Type B pancreatic cell (in vitro differentiated cells): ENCODE data around the gene BSCL2. TPM values are rescaled to one million over a fixed set of nuclear protein-coding genes. Genes with fewer than 3 reads are reported as not detected.

ENCODE experiments used
- DNase-seq: peaks from one replicate; pipeline ENCODE4 v3.0.0; 2021; ENCODE audit warnings: mixed read lengths; ENCODE audit not compliant: unreplicated experiment; ENCODE audit errors: extremely low spot score
- H3K27ac Mint-ChIP-seq: 2 replicates; pipeline ENCODE4 v1.8.0; 2021; ENCODE audit warnings: mild to moderate bottlenecking, mixed read lengths
- H3K27me3 Mint-ChIP-seq: 2 replicates; pipeline ENCODE4 v1.8.0; 2021; ENCODE audit warnings: mixed read lengths
- H3K36me3 Mint-ChIP-seq: 2 replicates; pipeline ENCODE4 v1.8.0; 2021; ENCODE audit warnings: mixed read lengths
- H3K4me1 Mint-ChIP-seq: one replicate; pipeline ENCODE4 v1.8.0; 2021; ENCODE audit warnings: mixed read lengths; ENCODE audit not compliant: unreplicated experiment
- H3K4me3 Mint-ChIP-seq: 2 replicates; pipeline ENCODE4 v1.8.0; 2021; ENCODE audit warnings: mild to moderate bottlenecking, mixed read lengths
- H3K9me3 Mint-ChIP-seq: 2 replicates; pipeline ENCODE4 v1.8.0; 2021; ENCODE audit warnings: mixed read lengths
- total RNA-seq: library from RNA; stranded (reverse); gene quantifications from 2 replicates; pipeline ENCODE4 v1.2.1, GENCODE V29; 2021; ENCODE audit warnings: low replicate concordance
- TF ChIP-seq, protein P1 (sequence below): fragments of 200-600 bp; sonication (generic); conservative IDR thresholded peaks from 2 replicates; pipeline ENCODE4 v1.5.0; 2021; ENCODE audit warnings: antibody characterized with exemption, mild to moderate bottlenecking

BSCL2 gene
- total RNA-seq, 1 donor from 2014 or later = 94.6 TPM

DNA sequence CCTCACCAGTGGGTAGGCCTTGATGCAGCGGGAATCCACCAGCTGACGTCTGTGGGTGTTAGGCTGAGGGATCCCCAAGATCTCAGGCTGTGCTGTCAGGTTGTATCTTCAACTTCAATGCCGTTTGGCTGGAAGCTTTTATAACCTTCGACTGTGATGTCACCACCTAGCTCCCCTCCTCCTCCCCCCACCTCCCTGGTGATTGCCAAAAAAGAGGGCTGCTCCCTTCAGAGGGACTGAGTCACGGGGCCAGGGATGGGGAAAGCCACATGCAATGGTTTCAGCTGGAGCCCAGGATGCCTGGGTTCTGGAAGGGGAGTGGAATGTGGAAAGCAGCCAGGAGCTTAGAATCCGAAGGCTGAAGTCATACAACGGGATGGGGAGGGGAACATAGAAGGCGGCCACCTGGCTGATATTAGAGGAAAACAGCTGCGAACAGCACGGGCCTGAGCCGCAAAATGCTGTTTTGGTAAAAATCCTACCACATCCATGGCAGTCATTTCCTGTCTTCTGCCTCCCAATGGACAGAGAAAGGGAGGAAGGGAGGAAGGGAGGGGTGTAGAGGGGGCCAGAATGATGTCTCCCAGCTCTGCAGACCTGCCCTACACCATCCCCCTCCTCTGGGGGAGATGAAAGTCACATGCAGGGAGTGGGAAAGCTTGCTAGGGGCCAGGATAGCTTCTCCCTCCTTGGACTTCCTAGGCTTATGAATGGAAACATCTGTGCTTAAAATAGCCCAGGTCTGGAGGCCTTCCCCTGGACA, 17.6 kb downstream of the BSCL2 start, which contains the start of gene LRRN4CL:
Gene LRRN4CL, minus strand, starts transcription at position 110 of the 763 bp plus-strand sequence. CDS start 1,022 bp downstream, outside the sequence.
- Mint-ChIP-seq H3K27ac (peak within 1 kb of the TSS; percentile 29), H3K4me3 (peak within 1 kb of the TSS; percentile 58), H3K36me3 (peaks cover 15% of the 10 kb centered on the region), H3K9me3 (no peaks in the 10 kb centered on the region), H3K27me3 (no peaks in the 10 kb centered on the region), H3K4me1 (peaks cover 10% of the 10 kb centered on the region)
- TF ChIP-seq, protein P1, sequence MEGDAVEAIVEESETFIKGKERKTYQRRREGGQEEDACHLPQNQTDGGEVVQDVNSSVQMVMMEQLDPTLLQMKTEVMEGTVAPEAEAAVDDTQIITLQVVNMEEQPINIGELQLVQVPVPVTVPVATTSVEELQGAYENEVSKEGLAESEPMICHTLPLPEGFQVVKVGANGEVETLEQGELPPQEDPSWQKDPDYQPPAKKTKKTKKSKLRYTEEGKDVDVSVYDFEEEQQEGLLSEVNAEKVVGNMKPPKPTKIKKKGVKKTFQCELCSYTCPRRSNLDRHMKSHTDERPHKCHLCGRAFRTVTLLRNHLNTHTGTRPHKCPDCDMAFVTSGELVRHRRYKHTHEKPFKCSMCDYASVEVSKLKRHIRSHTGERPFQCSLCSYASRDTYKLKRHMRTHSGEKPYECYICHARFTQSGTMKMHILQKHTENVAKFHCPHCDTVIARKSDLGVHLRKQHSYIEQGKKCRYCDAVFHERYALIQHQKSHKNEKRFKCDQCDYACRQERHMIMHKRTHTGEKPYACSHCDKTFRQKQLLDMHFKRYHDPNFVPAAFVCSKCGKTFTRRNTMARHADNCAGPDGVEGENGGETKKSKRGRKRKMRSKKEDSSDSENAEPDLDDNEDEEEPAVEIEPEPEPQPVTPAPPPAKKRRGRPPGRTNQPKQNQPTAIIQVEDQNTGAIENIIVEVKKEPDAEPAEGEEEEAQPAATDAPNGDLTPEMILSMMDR = no peak
- no peak for DNase-seq

DNA sequence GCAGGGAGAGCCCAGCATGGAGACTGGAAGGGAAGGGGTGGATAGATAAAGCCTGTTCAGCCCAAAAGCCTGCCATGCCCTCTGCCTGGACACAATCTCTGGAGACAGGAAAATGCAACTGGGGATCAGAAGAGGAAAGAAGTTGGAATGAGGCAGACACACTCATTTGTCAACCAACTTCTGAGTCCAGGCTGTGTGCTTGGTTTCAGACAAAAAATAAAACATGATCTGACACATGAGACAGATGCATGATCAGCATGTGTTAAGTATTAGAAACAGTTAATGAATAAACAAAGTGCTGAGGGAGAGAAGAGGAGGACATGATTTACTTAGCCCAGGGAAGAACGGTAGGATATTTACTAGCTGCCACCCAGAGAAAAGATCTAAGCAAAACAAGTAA, 18.7 kb downstream of the BSCL2 start:
- H3K27ac Mint-ChIP-seq = no peak overlapping the region

DNA sequence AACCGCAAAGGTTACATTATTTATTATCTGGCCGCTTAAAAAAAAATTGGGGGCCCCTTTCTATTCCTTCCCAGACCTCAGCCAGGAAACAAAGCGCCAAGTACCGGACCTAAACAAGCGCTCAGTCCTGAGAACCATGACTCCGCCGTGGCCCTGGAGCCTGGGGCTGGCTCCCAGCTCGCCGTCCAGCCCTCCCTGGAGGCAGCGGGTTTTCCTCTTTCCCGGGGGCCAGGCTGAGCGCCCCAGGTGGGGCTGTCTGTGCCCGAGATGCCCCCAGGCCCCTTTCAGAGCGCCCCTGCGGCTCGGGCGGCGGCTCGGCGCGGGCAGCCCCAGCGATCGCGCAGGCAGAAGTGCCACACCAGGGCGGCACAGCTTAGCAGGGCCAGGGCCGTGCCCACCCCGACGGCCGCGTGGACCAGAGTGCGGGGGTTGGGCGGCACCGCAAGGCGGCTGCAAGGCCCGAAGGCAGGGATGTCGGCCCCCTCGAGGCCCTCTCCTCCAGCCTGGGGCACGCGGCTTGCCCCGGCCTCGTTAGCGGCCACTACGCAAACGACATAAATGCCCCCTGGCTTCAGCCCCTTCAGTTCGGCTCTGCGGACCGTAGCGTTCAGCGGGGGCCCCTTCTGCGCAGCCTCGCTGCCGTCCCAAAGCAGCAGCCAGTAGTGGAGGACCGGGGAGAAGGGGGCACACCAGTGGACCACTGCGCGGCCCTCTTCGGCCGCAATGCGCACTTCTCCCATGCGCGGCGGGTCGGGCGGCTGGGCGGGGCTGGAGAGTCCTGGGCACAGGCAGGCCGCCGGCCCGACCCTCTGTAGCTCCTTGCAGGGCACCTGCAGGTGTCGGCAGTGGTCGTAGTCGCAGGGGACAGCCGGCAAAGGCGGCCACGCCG, 19.5 kb downstream of the BSCL2 start:
- TF ChIP-seq, protein P1 = no peak
- DNase-seq = no peak
- Mint-ChIP-seq H3K27me3 (no peaks in the 10 kb centered on the region), H3K9me3 (no peaks in the 10 kb centered on the region), H3K27ac (no peak overlapping the region), H3K36me3 (peaks cover 10% of the 10 kb centered on the region), H3K4me1 (peaks cover 9% of the 10 kb centered on the region), H3K4me3 (no peak overlapping the region)

More for the DNA sequence above, 18.7 kb downstream of the BSCL2 start:
- H3K36me3 Mint-ChIP-seq = peaks cover 13% of the 10 kb centered on the region
- no peak overlapping the region for H3K4me3 Mint-ChIP-seq
- TF ChIP-seq, protein P1 = no peak
- H3K9me3 Mint-ChIP-seq = no peaks in the 10 kb centered on the region
- H3K27me3 Mint-ChIP-seq = no peaks in the 10 kb centered on the region
- H3K4me1 Mint-ChIP-seq = peaks cover 9% of the 10 kb centered on the region
- no peak for DNase-seq

DNA sequence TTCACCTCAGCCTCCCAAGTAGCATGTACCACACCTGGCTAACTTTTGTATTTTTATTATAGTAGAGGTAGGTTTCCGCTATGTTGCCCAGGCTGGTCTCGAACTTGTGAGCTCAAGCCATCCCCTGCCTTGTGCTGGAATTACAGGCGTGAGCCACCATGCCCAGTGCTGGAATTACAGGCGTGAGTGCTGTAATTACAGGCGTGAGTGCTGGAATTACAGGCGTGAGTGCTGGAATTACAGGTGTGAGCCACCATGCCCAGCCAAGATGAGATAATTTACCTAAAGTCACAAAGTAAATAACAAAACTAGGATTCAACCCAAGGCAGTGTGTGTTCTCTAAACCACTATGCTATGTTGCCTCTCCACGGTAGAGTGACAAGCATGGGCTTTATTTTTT, 24.7 kb downstream of the BSCL2 start:
- H3K4me3 Mint-ChIP-seq = no peak overlapping the region

DNA sequence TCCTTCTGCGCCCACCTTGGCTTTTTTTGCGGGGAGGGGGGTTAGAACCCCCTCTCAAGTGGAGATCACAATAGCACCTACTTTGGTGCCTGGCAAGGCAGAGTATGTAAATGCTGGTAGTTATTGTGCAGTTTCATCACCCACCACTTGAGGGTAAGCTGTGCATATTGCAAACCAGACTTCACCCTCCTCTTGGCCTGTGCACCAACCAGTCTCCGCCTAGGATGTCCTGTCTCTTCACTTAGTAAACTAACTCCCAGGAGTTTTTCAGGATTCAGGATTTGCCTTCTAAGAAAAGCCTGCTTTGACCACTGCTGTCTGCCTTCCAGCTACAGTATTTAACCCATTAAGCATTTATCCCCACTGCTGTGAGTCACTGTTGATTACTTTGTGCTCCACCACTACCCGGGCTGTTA, 26.4 kb downstream of the BSCL2 start:
- peak overlapping the region; percentile 80 for H3K4me3 Mint-ChIP-seq
- DNase-seq = no peak
- no peaks in the 10 kb centered on the region for H3K9me3 Mint-ChIP-seq
- peak overlapping the region; percentile 68 for H3K27ac Mint-ChIP-seq
- H3K4me1 Mint-ChIP-seq = peaks cover 28% of the 10 kb centered on the region
- TF ChIP-seq, protein P1 = peak; percentile 64
- peaks cover 5% of the 10 kb centered on the region for H3K36me3 Mint-ChIP-seq
- H3K27me3 Mint-ChIP-seq = no peaks in the 10 kb centered on the region

More for the DNA sequence above, 24.7 kb downstream of the BSCL2 start:
- H3K9me3 Mint-ChIP-seq = no peaks in the 10 kb centered on the region
- no peak overlapping the region for H3K27ac Mint-ChIP-seq
- TF ChIP-seq, protein P1 = no peak
- no peaks in the 10 kb centered on the region for H3K36me3 Mint-ChIP-seq
- H3K27me3 Mint-ChIP-seq = no peaks in the 10 kb centered on the region
- H3K4me1 Mint-ChIP-seq = peaks cover 21% of the 10 kb centered on the region
- no peak for DNase-seq
